Upper lobe of left lung (tissue), 4 donors: ENCODE data around the gene CLASP1.

Experiments used
- CTCF ChIP-seq, 6 experiments: fragments of 450-650 bp in 4 of 6; fragments of 200-600 bp in 2 of 6; sonication (generic) in 2 of 6; IDR thresholded peaks; one replicate each; pipeline ENCODE4 v1.5.1; 2016 to 2019; ENCODE audit warnings: antibody characterized with exemption in 6 of 6
- POLR2AphosphoS5 ChIP-seq, 2 donors: sonication (generic); formaldehyde crosslinking; IDR thresholded peaks; one replicate each; pipeline ENCODE4 v1.5.1; 2017; ENCODE audit warnings: antibody characterized with exemption in 2 of 2

GRCh38 chr2:121480826-121481225 lies 168.4 kb downstream of the CLASP1 start:
- TF ChIP-seq POLR2AphosphoS5 (IDR thresholded peaks at IDR 0.05), result no peak
- TF ChIP-seq CTCF (IDR thresholded peaks at IDR 0.05), result no peak
